ENCODE data around the gene NMUR1.

The NMUR1 gene

DNA sequence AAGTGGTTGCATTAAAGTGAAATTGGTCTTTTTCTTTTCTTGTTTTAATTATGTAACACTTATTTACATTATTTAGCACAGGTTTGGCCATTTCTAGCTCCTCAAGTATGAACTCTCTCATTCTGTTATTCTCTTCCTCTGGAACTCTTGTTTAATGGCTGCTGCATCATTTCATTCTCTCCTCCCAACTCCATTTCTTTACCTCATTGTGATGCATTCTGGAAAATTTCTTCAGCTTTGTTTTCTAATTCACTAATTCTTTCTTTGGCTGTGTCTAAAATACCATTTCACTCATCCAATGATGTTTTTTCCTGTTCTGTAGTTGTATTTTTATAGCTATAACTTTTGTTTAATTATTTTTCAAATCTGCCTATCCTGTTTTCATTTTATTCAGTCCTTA, 22.5 kb upstream of the NMUR1 start:
- DNase-seq = no peak

DNA sequence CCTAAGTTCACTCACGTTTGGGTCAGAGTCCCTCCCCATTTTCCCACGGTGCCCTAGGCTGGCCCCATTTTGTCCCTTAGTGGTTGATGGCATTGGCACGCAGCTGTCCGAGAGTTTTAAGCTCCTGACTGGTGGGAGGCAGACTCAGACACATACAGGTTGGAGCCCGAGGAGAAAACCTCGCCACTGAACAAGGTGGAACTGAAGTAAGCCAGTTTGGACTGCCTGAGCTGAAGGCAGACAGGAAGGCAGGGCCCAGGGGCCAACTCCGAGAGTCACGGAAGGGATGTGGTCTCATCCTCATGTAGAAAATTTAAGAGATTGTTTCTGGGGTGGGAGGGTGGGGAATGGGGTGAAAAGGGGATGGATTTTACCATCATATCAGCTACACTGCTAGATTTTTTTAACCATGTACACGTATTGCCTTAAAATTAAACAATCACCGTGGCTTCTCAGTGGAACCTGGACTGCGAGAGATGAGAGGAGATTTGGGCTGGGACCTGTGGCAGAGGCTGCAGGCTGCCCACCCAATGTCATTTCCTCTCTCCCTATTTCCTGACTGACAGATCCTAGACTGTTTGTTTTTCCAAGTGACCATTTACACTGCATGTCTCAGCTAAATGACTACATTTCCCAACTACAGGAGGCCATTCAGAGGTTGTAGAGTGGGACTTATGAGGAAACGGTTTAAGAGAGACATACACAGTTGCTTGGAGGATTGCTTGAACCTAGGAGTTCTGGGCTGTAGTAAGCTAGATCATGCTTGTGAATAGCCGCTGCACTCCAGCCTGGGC, 19.4 kb upstream of the NMUR1 start:
- DNase-seq = no peak

GRCh38 chr2:231548752-231549151, 18.5 kb upstream of the NMUR1 start:
- no peak for DNase-seq

- no peak for DNase-seq
These were observed 17.3 kb upstream of the NMUR1 start for GRCh38 chr2:231547315-231548110.

DNA sequence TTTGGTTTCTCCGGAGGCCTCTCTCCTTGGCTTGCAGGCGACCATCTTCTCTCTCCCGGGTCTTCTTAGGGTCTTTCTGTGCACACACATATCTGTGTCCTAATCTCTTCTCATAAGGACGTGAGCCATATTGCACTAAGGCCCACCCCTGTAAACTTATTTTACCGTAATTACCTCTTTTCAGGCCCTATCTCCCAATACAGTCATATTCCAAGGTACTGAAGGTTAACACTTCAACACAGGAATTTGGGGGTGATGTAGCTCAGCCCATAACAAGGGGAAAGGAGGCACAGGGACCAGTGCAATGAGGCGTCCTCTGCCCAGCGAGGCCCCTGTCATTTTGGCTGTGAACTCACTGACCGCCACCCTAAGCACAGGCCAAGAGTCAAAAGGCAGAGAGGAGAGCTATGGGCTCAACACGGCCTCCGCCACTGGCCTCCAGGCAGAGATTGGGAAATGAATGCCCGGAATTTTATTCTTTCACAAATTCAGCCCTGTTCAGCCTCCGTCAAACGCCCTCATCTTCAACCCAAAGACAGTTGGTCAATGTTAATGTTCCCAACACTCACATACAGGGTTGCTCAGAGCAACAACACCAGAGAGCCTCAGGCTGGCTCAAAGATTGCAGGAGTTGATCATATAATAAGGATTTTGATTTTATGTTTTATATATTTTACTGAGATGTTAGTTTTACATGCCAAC, 15.9 kb upstream of the NMUR1 start:
- DNase-seq = no peak

DNA sequence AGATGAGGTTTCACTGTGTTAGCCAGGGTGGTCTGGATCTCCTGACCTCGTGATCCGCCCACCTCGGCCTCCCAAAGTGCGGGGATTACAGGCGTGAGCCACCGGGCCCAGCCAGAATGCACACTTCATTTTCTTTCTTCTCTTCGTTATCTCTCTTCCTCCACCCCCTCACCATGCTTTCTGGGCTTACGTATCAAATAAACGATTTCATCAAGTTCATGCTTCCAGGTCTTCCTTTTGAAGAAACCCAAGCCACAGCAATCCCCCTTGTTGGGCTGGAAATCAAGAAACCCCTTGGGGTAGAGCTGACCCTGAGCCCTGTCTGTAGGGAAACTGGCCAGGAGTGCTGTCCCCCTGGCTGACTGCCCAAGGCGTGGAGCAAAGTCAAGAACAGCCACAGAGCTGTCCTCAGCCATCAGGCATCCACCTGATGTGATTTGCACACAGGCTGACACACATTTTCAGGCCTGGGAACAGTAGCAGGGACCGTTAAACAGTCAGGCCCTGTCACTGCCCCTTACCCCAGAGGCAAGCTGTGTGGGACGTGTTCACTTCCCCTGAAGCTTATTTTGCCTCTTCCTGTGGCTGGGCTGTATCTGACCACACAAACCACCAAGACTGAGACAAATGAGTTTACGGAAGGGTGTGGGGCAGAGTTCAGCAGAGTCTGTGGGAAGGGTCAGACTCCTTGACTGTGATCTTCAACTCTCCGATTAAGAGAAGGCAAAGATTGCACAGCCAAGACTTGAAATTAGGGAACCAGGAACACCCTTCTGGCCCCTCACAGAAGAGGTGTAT, 15.1 kb upstream of the NMUR1 start:
- DNase-seq = peak in 8 of 14 donors; percentile 14 to 43 (median 32)

- peak in 1 of 14 donors; percentile 64 for DNase-seq
These were observed 11.9 kb upstream of the NMUR1 start for GRCh38 chr2:231542136-231542535.

- DNase-seq = no peak
These were observed 11.4 kb upstream of the NMUR1 start for GRCh38 chr2:231541645-231542044.

GRCh38 chr2:231539991-231540390, 9.7 kb upstream of the NMUR1 start:
- DNase-seq = no peak

DNA sequence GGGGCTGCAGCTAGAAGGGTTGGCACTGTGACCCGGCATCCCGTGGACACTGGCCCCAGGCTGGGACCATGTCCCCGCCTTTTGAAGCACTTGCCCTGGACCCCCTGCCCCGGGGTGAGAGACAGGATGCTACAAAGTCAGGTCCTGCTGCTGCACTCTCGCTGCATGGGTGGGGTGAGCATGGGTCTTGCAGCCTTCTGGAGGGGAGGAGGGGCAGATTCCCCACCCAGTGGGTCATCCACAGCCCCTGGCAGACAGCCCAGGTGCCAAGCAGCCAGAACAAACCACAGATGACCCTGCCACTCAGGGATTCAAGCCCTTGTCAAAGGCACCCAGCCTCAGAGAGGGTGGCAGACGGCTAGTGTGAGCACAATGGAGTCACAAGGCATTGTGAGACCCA, 5.7 kb upstream of the NMUR1 start:
- DNase-seq = no peak

DNA sequence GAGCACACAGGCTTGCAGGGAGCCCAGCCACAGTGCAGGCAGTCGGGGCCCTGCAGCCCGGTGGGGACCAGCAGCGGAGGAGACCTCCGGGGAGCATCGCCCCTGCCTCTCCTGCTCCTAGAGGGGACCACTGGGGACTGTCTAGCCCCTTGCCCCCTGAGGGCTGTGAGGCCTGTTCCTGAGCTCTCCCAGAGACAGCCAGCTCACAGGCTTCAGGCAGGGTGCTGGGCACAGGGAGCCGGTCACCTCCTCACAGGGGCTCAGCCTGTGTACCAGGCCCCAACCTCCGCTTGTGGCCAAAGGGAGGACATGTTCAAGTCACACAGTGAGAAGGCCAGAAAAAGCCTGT, 3.5 kb upstream of the NMUR1 start:
- no peak for DNase-seq

- DNase-seq = no peak
These were observed 3.0 kb upstream of the NMUR1 start for GRCh38 chr2:231533086-231533776.

GRCh38 chr2:231532756-231533035, 2.5 kb upstream of the NMUR1 start:
- DNase-seq = no peak

- DNase-seq = no peak
These were observed 1.9 kb upstream of the NMUR1 start for GRCh38 chr2:231531883-231532755.

DNA sequence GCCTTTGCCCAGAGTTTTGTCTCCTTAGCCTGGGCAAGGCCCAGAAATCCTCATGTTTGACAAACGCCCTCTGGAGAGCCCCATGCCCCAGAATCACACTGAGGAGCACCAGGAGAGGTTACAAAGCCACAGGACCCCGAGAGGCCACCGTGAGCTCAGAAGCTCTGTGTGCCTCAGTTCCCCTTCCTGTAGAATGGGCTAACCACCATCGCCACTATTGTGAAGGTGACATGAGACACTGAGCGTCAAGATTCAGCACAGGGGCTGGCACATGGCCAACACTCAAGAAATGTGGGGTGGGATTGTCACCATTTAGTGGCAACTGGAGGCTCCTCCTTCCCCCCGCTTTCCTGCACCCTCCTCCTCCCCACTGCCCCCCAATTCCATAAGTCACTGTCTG, 1.2 kb upstream of the NMUR1 start:
- no peak for DNase-seq

- DNase-seq = no peak
These were observed 1.6 kb downstream of the NMUR1 start for GRCh38 chr2:231528636-231529030.

GRCh38 chr2:231527955-231528635, 2.1 kb downstream of the NMUR1 start:
- DNase-seq = no peak

GRCh38 chr2:231527091-231527395, 3.2 kb downstream of the NMUR1 start:
- no peak for DNase-seq

GRCh38 chr2:231526341-231527090, 3.7 kb downstream of the NMUR1 start:
- DNase-seq = no peak
